K562 (cell line): ENCODE data around the gene DRICH1. TPM values are rescaled to one million over a fixed set of nuclear protein-coding genes. Genes with fewer than 3 reads are reported as not detected.

ENCODE experiments used
- ATAC-seq: fragments of 200-7000 bp; cut with Tn5 transposase; 3 replicates; pipeline ENCODE4 v1.9.1; 2020; ENCODE audit warnings: moderate library complexity
- BruUV-seq: library from RNA; stranded (reverse); fragments of 400-500 nt; replicated peaks from 2 replicates; lab custom pipeline; 2021; lab: Mats Ljungman, UMichigan
- CTCF ChIA-PET: fragments of 300-600 bp; formaldehyde crosslinking; extraction: SDS; loops from one replicate; lab custom pipeline; 2021; ENCODE audit warnings: low intra/inter-chr PET ratio; lab: Yijun Ruan, JAX
- POLR2A ChIA-PET: fragments of 300-600, 350-650 bp; sonication (Branson Sonifier 250); formaldehyde crosslinking; extraction: SDS; loops from one replicate; lab custom pipeline; 2021; ENCODE audit warnings: antibody characterized with exemption, inconsistent platforms; lab: Yijun Ruan, JAX
- DNase-seq, 4 experiments: peaks; one replicate each; pipeline versions ENCODE4 v3.0.0 to v3.0.0-alpha.2; 2011 to 2018; ENCODE audit warnings: low spot score in 3 of 4, mixed read lengths in 3 of 4; ENCODE audit errors: extremely low read depth in 1 of 4
- FAIRE-seq: peaks from 2 replicates; lab custom pipeline; 2011; peaks lifted over from hg19 to GRCh38; lab: Jason Lieb, UNC
- H2AFZ ChIP-seq: 2 replicates; pipeline ENCODE4 v1.6.0; 2011; ENCODE audit warnings: low read depth, low read length, control low read depth, inconsistent platforms
- H3K27ac ChIP-seq: fragments of 200-600 bp; 3 replicates; pipeline ENCODE4 v1.8.0; 2011; ENCODE audit warnings: low read depth, mild to moderate bottlenecking, control low read depth, inconsistent platforms, low read length, moderate library complexity, mixed read lengths; ENCODE audit errors: extremely low read depth
- H3K27me3 ChIP-seq, 2 experiments: fragments of 300-600 bp in 1 of 2; 2 replicates in 1 of 2; 3 replicates in 1 of 2; pipeline versions ENCODE4 v1.6.0 to v1.8.0; 2011; ENCODE audit warnings: inconsistent platforms in 2 of 2, low read length in 2 of 2, mild to moderate bottlenecking in 1 of 2, mixed read lengths in 1 of 2, moderate library complexity in 1 of 2; ENCODE audit not compliant: control insufficient read depth in 2 of 2, insufficient read depth in 2 of 2
- H3K36me3 ChIP-seq: fragments of 300-600 bp; 3 replicates; pipeline ENCODE4 v1.8.0; 2011; ENCODE audit warnings: mild to moderate bottlenecking, low read length, inconsistent platforms; ENCODE audit not compliant: control insufficient read depth, insufficient read depth
- H3K4me1 ChIP-seq, 2 experiments: fragments of 200-600 bp in 1 of 2; replicated peaks in 1 of 2; 2 replicates in 1 of 2; 3 replicates in 1 of 2; pipeline versions ENCODE4 v1.5.1 to v1.8.0; 2011; ENCODE audit warnings: inconsistent platforms in 2 of 2, low read length in 2 of 2, mild to moderate bottlenecking in 1 of 2, mixed read lengths in 1 of 2, moderate library complexity in 1 of 2; ENCODE audit not compliant: control insufficient read depth in 2 of 2, insufficient read depth in 2 of 2
- H3K4me2 ChIP-seq: 2 replicates; pipeline ENCODE4 v1.6.1; 2011; ENCODE audit warnings: low read length, control low read depth, inconsistent platforms, mixed read lengths; ENCODE audit not compliant: insufficient read depth
- H3K4me3 ChIP-seq: fragments of 200-600 bp; sonication (generic), shearing (Covaris generic); 2 replicates; pipeline ENCODE4 v1.5.1; 2016; ENCODE audit warnings: control low read depth, inconsistent platforms
- H3K79me2 ChIP-seq: fragments of 200-600 bp; 3 replicates; pipeline ENCODE4 v1.8.0; 2011; ENCODE audit warnings: low read length, inconsistent platforms; ENCODE audit not compliant: control insufficient read depth, insufficient read depth
- H3K9ac ChIP-seq, 2 experiments: 2 replicates each; pipeline versions ENCODE4 v1.6.0 to v1.6.1; 2011; ENCODE audit warnings: low read depth in 2 of 2, low read length in 2 of 2, control low read depth in 1 of 2, inconsistent platforms in 1 of 2, mild to moderate bottlenecking in 1 of 2, mixed read lengths in 1 of 2; ENCODE audit not compliant: insufficient read depth in 1 of 2
- H3K9me1 ChIP-seq: one replicate; pipeline ENCODE4 v1.6.0; 2011; ENCODE audit warnings: inconsistent platforms, mild to moderate bottlenecking, low read length, moderate library complexity; ENCODE audit not compliant: control insufficient read depth, insufficient read depth
- H3K9me3 ChIP-seq: replicated peaks from 2 replicates; pipeline ENCODE4 v1.5.1; 2011; ENCODE audit warnings: low read depth, low read length, inconsistent platforms; ENCODE audit not compliant: control insufficient read depth, insufficient read depth
- H4K20me1 ChIP-seq: replicated peaks from 2 replicates; pipeline ENCODE4 v1.6.1; 2011; ENCODE audit warnings: low read length, inconsistent platforms, mixed read lengths; ENCODE audit not compliant: control insufficient read depth, insufficient read depth
- E2F5 ChIP-seq: sonication (generic); formaldehyde crosslinking; IDR thresholded peaks from 2 replicates; pipeline ENCODE4 v1.8.0; 2022; ENCODE audit warnings: mild to moderate bottlenecking, missing genetic modification reagents
- HBP1 ChIP-seq: fragments of 450-650 bp; formaldehyde crosslinking; IDR thresholded peaks from 2 replicates; pipeline ENCODE4 v1.4.0; 2022; ENCODE audit warnings: missing genetic modification characterization
- WGBS: fragments of 100-300 bp; shearing (Covaris generic); methylation state at CpG from one replicate; pipeline ENCODE4 v1.1.6; 2016; ENCODE audit warnings: low coverage, mixed read lengths; ENCODE audit not compliant: insufficient coverage; ENCODE audit errors: missing lambda C conversion rate; 5-methylcytosine and 5-hydroxymethylcytosine counted together
- in situ Hi-C: fragments of 300-500 bp; cut with MboI; formaldehyde crosslinking; loops from 4 replicates; pipeline ENCODE4 v1.15.0; 2018; ENCODE audit warnings: inconsistent platforms, mixed read lengths
- intact Hi-C: fragments of 100-400 bp; cut with micrococcal nuclease; formaldehyde crosslinking; loops from 2 replicates; pipeline ENCODE4 v1.14.2; 2022
- polyA plus RNA-seq, 8 experiments: library from polyadenylated mRNA; depleted of rRNA in 4 of 8; stranded (reverse) in 5 of 8; unstranded in 3 of 8; fragments of >200 nt; fragmentation: Nextera tagmentation in 2 of 8; fragmentation: Illumina TruSeq in 1 of 8; extraction: Ambion mirVana in 2 of 8; extraction: Trizol in 1 of 8; gene quantifications; 2 replicates each; pipeline versions ENCODE4 v1.2.1 to v1.2.3, GENCODE V29; 2011 to 2014; ENCODE audit warnings: inconsistent platforms in 1 of 8, missing spikeins in 1 of 8
- total RNA-seq, 7 experiments: library from RNA; depleted of rRNA in 6 of 7; stranded (reverse); fragments of >200 nt in 6 of 7; fragmentation: Illumina TruSeq in 2 of 7; extraction: Trizol in 2 of 7; gene quantifications; 2 replicates each; pipeline versions ENCODE4 v1.2.1 to v1.2.3, GENCODE V29; 2011 to 2021; ENCODE audit warnings: low replicate concordance in 1 of 7

Gene DRICH1
- total and polyA plus RNA-seq, 9 of the 15 experiments (the other 6 are each of a cell fraction or from before 2014, with no cell fraction given) = 0.07 to 0.36 (median 0.14) TPM; not detected in 2

GRCh38 chr22:23606204-23607131 is 25.7 kb downstream of the DRICH1 start:
- ATAC-seq (no peak), DNase-seq (no peak), FAIRE-seq (no peak)
- no peak overlapping the region for H3K9ac ChIP-seq
- H3K36me3 ChIP-seq = no peaks in the 10 kb centered on the region
- intact Hi-C loops (no loop called here), in situ Hi-C loops (no loop called here)
- CTCF ChIA-PET = no interaction called here
- H4K20me1 ChIP-seq = no peaks in the 10 kb centered on the region
- POLR2A ChIA-PET = interaction anchor here (0.6 to 1.5 kb wide), 3 partner anchors 22 to 162 kb away, joined by 3 to 4 read pairs (median 3); no protein-coding TSS in a partner anchor
- no peak overlapping the region for H3K27ac ChIP-seq
- no peaks in the 10 kb centered on the region for H3K9me1 ChIP-seq
- 4% methylated on average over 12 of the region's 20 CpGs for WGBS
- H3K9me3 ChIP-seq = no peaks in the 10 kb centered on the region
- BruUV-seq = no TSS peak
- TF ChIP-seq E2F5 (no peak), HBP1 (CRISPR knock-in tag) (no peak)
- H3K4me1 ChIP-seq = no peaks in the 10 kb centered on the region; a peak in 1 of 5 replicates
- H2AFZ ChIP-seq = no peak overlapping the region
- H3K4me2 ChIP-seq = no peak overlapping the region
- no peak overlapping the region for H3K4me3 ChIP-seq
- peaks cover 0 to 9% of the 10 kb centered on the region in 2 experiments; a peak in 2 of 5 replicates for H3K27me3 ChIP-seq
- H3K79me2 ChIP-seq = no peaks in the 10 kb centered on the region
